HepG2 (cell line): ENCODE data around the gene OR2F2. TPM values are rescaled to one million over a fixed set of nuclear protein-coding genes. Genes with fewer than 3 reads are reported as not detected.

Source experiments
- KDM3A ChIP-seq: IDR thresholded peaks from 2 replicates; pipeline ENCODE4 v1.6.1; 2018; ENCODE audit warnings: low read depth, missing compliant biosample characterization
- MAFK ChIP-seq, 2 experiments: IDR thresholded peaks in 1 of 2; conservative IDR thresholded peaks in 1 of 2; 2 replicates each; pipeline ENCODE4 v1.6.1; 2011; ENCODE audit warnings: improper control_type of control experiment in 2 of 2, low read length in 2 of 2
- MIER2 ChIP-seq: IDR thresholded peaks from 2 replicates; pipeline ENCODE4 v1.6.1; 2016; ENCODE audit warnings: missing biosample characterization, missing genetic modification reagents
- PPARG ChIP-seq: conservative IDR thresholded peaks from 2 replicates; pipeline ENCODE4 v1.6.1; 2016; ENCODE audit warnings: missing biosample characterization, missing genetic modification reagents
- RCOR2 ChIP-seq: IDR thresholded peaks from 2 replicates; pipeline ENCODE4 v1.6.1; 2016; ENCODE audit warnings: missing biosample characterization, missing genetic modification reagents
- TGIF2 ChIP-seq: IDR thresholded peaks from 2 replicates; pipeline ENCODE4 v1.6.1; 2016; ENCODE audit warnings: control low read depth, missing compliant biosample characterization
- ZNF260 ChIP-seq: sonication (generic); formaldehyde crosslinking; IDR thresholded peaks from 2 replicates; pipeline ENCODE4 v1.4.0; 2020; ENCODE audit warnings: missing genetic modification reagents, low read depth, mild to moderate bottlenecking, borderline replicate concordance
- ZNF343 ChIP-seq: sonication (generic); formaldehyde crosslinking; IDR thresholded peaks from 2 replicates; pipeline ENCODE4 v1.4.0; 2020; ENCODE audit warnings: mild to moderate bottlenecking, missing genetic modification reagents
- ZNF432 ChIP-seq: sonication (generic); formaldehyde crosslinking; IDR thresholded peaks from 2 replicates; pipeline ENCODE4 v1.5.0; 2020; ENCODE audit warnings: missing genetic modification reagents, mild to moderate bottlenecking, borderline replicate concordance
- ZNF572 ChIP-seq: sonication (generic); formaldehyde crosslinking; IDR thresholded peaks from 2 replicates; pipeline ENCODE4 v1.5.1; 2020; ENCODE audit warnings: mild to moderate bottlenecking, missing genetic modification reagents
- ZNF577 ChIP-seq: sonication (generic); formaldehyde crosslinking; IDR thresholded peaks from 2 replicates; pipeline ENCODE4 v1.4.0; 2020; ENCODE audit warnings: mild to moderate bottlenecking, low read depth, missing genetic modification reagents, borderline replicate concordance
- ZNF644 ChIP-seq: IDR thresholded peaks from 2 replicates; pipeline ENCODE4 v1.6.1; 2016; ENCODE audit warnings: low read depth
- ZNF775 ChIP-seq: sonication (generic); formaldehyde crosslinking; IDR thresholded peaks from 2 replicates; pipeline ENCODE4 v1.4.0; 2020; ENCODE audit warnings: missing genetic modification reagents, mild to moderate bottlenecking, moderate library complexity, borderline replicate concordance
- polyA plus RNA-seq, 8 experiments: library from polyadenylated mRNA; depleted of rRNA in 3 of 8; stranded (reverse) in 7 of 8; unstranded in 1 of 8; fragments of >200 nt; fragmentation: Illumina TruSeq in 4 of 8; extraction: Trizol in 4 of 8; gene quantifications; 2 replicates each; pipeline versions ENCODE4 v1.2.1 to v1.2.3, GENCODE V29; 2011 to 2016; ENCODE audit warnings: low read depth in 4 of 8, missing spikeins in 1 of 8, mixed read lengths in 1 of 8; ENCODE audit not compliant: insufficient read depth in 1 of 8
- total RNA-seq, 5 experiments: library from RNA; depleted of rRNA; stranded (reverse); fragments of >200 nt; fragmentation: Illumina TruSeq; extraction: Trizol; gene quantifications; 2 replicates each; pipeline ENCODE4 v1.2.3, GENCODE V29; 2016; ENCODE audit warnings: low read depth in 1 of 5
- TF ChIP-seq, protein P1 (sequence below): sonication (generic); formaldehyde crosslinking; IDR thresholded peaks from 2 replicates; pipeline ENCODE4 v1.4.0; 2020; ENCODE audit warnings: missing genetic modification reagents, borderline replicate concordance
- TF ChIP-seq, protein P2 (sequence below): fragments of 450-650 bp; IDR thresholded peaks from 2 replicates; pipeline ENCODE4 v1.6.1; 2016
- TF ChIP-seq, protein P3 (sequence below): sonication (generic); formaldehyde crosslinking; IDR thresholded peaks from 2 replicates; pipeline ENCODE4 v1.5.1; 2020; ENCODE audit warnings: missing genetic modification reagents, mild to moderate bottlenecking, borderline replicate concordance
- TF ChIP-seq, protein P4 (sequence below): IDR thresholded peaks from 2 replicates; pipeline ENCODE4 v1.6.1; 2016; ENCODE audit warnings: missing biosample characterization, missing genetic modification reagents, low read depth
- TF ChIP-seq, protein P5 (sequence below): sonication (generic); formaldehyde crosslinking; IDR thresholded peaks from 2 replicates; pipeline ENCODE4 v1.5.0; 2020; ENCODE audit warnings: mild to moderate bottlenecking, missing genetic modification reagents, moderate library complexity
- TF ChIP-seq, protein P6 (sequence below): sonication (generic); formaldehyde crosslinking; IDR thresholded peaks from 2 replicates; pipeline ENCODE4 v1.4.0; 2020; ENCODE audit warnings: missing genetic modification reagents

Gene OR2F2
- total and polyA plus RNA-seq, 2 of the 13 experiments (the other 11 are each of a cell fraction or from before 2014, with no cell fraction given), result 0.13 TPM; not detected in 1

DNA sequence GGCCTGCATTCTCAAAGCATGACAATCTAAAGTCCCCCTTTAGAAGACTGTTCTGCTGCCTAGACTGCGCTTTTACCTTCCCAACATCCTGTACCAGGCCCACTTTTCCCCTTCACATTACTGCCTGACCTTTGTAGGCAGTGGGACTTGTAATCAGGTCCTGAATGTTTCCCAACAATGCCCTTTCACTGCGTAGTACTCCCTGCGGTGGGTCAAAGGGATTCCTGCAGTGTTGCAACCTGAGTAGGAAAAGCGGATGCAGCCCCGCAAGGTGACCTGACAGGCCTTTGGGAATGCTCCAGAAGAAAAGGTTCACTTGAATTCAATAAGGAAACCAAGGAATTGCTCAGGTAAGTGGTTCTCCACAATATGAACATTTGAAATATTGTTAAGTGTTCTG lies 28.1 kb upstream of the OR2F2 start (continued):
- TF ChIP-seq, protein P1, sequence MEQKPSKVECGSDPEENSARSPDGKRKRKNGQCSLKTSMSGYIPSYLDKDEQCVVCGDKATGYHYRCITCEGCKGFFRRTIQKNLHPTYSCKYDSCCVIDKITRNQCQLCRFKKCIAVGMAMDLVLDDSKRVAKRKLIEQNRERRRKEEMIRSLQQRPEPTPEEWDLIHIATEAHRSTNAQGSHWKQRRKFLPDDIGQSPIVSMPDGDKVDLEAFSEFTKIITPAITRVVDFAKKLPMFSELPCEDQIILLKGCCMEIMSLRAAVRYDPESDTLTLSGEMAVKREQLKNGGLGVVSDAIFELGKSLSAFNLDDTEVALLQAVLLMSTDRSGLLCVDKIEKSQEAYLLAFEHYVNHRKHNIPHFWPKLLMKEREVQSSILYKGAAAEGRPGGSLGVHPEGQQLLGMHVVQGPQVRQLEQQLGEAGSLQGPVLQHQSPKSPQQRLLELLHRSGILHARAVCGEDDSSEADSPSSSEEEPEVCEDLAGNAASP, result peak; percentile 89; the same call in 1 of the 2 replicates
- TF ChIP-seq ZNF572 (CRISPR knock-in tag) (no peak), ZNF775 (CRISPR knock-in tag) (no peak), ZNF260 (CRISPR knock-in tag) (peak; percentile 99), KDM3A (CRISPR knock-in tag) (peak; percentile 81; the same call in 1 of the 2 replicates), TGIF2 (CRISPR knock-in tag) (peak; percentile 82; the same call in 1 of the 2 replicates), ZNF644 (peak; percentile 85), ZNF577 (no peak), MIER2 (CRISPR knock-in tag) (peak; percentile 84), ZNF343 (no peak), ZNF432 (CRISPR knock-in tag) (no peak), RCOR2 (CRISPR knock-in tag) (peak; percentile 85), MAFK (conservative IDR thresholded peaks at IDR 0.05 in 1 of 2, IDR thresholded peaks at IDR 0.05 in 1 of 2; ENCODE audit: low read length in 2 of 2) (no peak), PPARG (peak; percentile 99)
- TF ChIP-seq, protein P2, sequence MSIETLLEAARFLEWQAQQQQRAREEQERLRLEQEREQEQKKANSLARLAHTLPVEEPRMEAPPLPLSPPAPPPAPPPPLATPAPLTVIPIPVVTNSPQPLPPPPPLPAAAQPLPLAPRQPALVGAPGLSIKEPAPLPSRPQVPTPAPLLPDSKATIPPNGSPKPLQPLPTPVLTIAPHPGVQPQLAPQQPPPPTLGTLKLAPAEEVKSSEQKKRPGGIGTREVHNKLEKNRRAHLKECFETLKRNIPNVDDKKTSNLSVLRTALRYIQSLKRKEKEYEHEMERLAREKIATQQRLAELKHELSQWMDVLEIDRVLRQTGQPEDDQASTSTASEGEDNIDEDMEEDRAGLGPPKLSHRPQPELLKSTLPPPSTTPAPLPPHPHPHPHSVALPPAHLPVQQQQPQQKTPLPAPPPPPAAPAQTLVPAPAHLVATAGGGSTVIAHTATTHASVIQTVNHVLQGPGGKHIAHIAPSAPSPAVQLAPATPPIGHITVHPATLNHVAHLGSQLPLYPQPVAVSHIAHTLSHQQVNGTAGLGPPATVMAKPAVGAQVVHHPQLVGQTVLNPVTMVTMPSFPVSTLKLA, result no peak
- TF ChIP-seq, protein P3, sequence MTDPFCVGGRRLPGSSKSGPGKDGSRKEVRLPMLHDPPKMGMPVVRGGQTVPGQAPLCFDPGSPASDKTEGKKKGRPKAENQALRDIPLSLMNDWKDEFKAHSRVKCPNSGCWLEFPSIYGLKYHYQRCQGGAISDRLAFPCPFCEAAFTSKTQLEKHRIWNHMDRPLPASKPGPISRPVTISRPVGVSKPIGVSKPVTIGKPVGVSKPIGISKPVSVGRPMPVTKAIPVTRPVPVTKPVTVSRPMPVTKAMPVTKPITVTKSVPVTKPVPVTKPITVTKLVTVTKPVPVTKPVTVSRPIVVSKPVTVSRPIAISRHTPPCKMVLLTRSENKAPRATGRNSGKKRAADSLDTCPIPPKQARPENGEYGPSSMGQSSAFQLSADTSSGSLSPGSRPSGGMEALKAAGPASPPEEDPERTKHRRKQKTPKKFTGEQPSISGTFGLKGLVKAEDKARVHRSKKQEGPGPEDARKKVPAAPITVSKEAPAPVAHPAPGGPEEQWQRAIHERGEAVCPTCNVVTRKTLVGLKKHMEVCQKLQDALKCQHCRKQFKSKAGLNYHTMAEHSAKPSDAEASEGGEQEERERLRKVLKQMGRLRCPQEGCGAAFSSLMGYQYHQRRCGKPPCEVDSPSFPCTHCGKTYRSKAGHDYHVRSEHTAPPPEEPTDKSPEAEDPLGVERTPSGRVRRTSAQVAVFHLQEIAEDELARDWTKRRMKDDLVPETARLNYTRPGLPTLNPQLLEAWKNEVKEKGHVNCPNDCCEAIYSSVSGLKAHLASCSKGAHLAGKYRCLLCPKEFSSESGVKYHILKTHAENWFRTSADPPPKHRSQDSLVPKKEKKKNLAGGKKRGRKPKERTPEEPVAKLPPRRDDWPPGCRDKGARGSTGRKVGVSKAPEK (CRISPR knock-in tag), result peak; percentile 70; the same call in 1 of the 2 replicates
- TF ChIP-seq, protein P4, sequence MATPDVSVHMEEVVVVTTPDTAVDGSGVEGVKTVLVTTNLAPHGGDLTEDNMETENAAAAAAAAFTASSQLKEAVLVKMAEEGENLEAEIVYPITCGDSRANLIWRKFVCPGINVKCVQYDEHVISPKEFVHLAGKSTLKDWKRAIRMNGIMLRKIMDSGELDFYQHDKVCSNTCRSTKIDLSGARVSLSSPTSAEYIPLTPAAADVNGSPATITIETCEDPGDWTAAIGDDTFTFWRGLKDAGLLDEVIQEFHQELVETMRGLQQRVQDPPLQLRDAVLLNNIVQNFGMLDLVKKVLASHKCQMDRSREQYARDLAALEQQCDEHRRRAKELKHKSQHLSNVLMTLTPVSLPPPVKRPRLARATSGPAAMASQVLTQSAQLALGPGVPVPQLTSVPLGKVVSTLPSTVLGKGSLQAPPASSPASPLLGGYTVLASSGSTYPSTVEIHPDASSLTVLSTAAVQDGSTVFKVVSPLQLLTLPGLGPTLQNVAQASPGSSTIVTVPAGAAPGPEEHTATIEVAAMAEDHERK, result no peak
- TF ChIP-seq, protein P5, sequence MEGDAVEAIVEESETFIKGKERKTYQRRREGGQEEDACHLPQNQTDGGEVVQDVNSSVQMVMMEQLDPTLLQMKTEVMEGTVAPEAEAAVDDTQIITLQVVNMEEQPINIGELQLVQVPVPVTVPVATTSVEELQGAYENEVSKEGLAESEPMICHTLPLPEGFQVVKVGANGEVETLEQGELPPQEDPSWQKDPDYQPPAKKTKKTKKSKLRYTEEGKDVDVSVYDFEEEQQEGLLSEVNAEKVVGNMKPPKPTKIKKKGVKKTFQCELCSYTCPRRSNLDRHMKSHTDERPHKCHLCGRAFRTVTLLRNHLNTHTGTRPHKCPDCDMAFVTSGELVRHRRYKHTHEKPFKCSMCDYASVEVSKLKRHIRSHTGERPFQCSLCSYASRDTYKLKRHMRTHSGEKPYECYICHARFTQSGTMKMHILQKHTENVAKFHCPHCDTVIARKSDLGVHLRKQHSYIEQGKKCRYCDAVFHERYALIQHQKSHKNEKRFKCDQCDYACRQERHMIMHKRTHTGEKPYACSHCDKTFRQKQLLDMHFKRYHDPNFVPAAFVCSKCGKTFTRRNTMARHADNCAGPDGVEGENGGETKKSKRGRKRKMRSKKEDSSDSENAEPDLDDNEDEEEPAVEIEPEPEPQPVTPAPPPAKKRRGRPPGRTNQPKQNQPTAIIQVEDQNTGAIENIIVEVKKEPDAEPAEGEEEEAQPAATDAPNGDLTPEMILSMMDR (CRISPR knock-in tag), result peak; percentile 18; the same call in 1 of the 2 replicates
- TF ChIP-seq, protein P6, sequence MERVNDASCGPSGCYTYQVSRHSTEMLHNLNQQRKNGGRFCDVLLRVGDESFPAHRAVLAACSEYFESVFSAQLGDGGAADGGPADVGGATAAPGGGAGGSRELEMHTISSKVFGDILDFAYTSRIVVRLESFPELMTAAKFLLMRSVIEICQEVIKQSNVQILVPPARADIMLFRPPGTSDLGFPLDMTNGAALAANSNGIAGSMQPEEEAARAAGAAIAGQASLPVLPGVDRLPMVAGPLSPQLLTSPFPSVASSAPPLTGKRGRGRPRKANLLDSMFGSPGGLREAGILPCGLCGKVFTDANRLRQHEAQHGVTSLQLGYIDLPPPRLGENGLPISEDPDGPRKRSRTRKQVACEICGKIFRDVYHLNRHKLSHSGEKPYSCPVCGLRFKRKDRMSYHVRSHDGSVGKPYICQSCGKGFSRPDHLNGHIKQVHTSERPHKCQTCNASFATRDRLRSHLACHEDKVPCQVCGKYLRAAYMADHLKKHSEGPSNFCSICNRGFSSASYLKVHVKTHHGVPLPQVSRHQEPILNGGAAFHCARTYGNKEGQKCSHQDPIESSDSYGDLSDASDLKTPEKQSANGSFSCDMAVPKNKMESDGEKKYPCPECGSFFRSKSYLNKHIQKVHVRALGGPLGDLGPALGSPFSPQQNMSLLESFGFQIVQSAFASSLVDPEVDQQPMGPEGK (CRISPR knock-in tag), result peak; percentile 77
